Activated T-helper 1 cell treated with anti-CD3 and anti-CD28 coated beads, Interleukin-12 subunit alpha, Interleukin-12 subunit beta, Interleukin-2, Interleukin-4 antibody, amounts not matched to agents 30 ng/mL and 10 ng/mL and 1 ng/mL, durations not matched to agents 14 hours and 24 hours and 36 hours (primary cell): Measurements from ENCODE around the gene TMED4. TPM values are rescaled to one million over a fixed set of nuclear protein-coding genes. Genes with fewer than 3 reads are reported as not detected.

Experiments used
- DNase-seq: peaks from one replicate; pipeline ENCODE4 v3.0.0; 2021; ENCODE audit warnings: low spot score
- H3K27ac Mint-ChIP-seq: one replicate; pipeline ENCODE4 v1.8.0; 2021; ENCODE audit warnings: mild to moderate bottlenecking, mixed read lengths
- H3K27me3 Mint-ChIP-seq: one replicate; pipeline ENCODE4 v1.8.0; 2022; ENCODE audit warnings: mild to moderate bottlenecking, moderate library complexity, mixed read lengths; ENCODE audit not compliant: insufficient read depth
- H3K36me3 Mint-ChIP-seq: one replicate; pipeline ENCODE4 v1.8.0; 2021; ENCODE audit warnings: low read depth, mixed read lengths
- H3K4me1 Mint-ChIP-seq: one replicate; pipeline ENCODE4 v1.8.0; 2021; ENCODE audit warnings: low read depth, mixed read lengths
- H3K4me3 Mint-ChIP-seq: one replicate; pipeline ENCODE4 v1.8.0; 2021; ENCODE audit warnings: mild to moderate bottlenecking, moderate library complexity, mixed read lengths
- H3K9me3 Mint-ChIP-seq: one replicate; pipeline ENCODE4 v1.8.0; 2021; ENCODE audit warnings: mixed read lengths
- intact Hi-C: fragments of 100-400 bp; cut with micrococcal nuclease; formaldehyde crosslinking; loops from one replicate; pipeline ENCODE4 v1.15.1; 2024
- total RNA-seq: library from RNA; stranded (reverse); gene quantifications from 2 replicates; pipeline ENCODE4 v1.2.3, GENCODE V29; 2022

Gene TMED4
- total RNA-seq, 1 donor from 2014 or later, result 79.6 TPM

GRCh38 chr7:44539669-44540506 lies 42.1 kb downstream of the TMED4 start:
- H3K27me3 Mint-ChIP-seq, result no peaks in the 10 kb centered on the region
- no peaks in the 10 kb centered on the region for H3K4me1 Mint-ChIP-seq
- no peak overlapping the region for H3K27ac Mint-ChIP-seq
- no peaks in the 10 kb centered on the region for H3K36me3 Mint-ChIP-seq
- intact Hi-C loops, result no loop called here
- H3K4me3 Mint-ChIP-seq, result no peak overlapping the region
- H3K9me3 Mint-ChIP-seq, result no peaks in the 10 kb centered on the region
- DNase-seq, result no peak

DNA sequence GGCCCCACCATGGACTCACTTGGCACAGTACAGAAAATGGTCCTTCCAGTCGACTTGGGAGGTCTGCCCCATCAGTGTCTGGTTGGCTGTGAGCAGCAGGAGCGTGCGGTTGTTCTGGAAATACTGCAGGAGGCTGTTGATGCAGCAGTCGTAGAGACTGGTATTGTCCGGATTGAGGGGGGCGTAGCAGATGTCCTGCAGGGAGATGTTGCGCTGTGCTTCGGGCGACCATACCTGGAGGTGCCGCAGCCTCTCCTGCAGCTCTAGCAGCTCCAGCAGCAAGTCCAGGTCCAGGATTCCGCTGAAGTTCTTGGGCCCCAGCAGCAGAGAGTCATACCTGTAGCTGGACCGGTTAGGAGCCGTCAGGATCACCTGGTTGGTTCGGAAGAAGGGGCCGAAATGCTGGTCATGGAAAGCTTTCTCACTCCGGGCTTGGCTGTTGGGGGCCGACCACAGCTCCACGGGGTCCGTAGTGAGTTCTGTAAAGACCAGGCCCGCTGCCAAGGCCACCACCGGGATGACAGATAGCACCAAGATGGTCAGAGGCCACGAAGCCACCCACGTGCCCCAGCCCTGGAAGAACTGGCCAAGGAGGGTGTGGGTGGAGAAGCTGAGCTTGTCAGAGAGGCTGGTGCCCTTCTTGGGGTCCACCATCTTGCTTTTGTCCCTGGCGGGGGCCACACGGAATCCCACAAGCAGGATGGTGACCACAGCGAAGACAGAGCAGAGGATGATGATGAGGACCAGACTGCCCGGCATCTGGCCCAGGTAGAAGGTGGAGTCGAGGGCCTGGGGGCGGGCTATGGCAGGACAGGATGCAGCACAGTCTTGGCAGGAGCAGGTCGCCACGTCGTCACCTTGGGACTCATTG lies 43.0 kb downstream of the TMED4 start:
- intact Hi-C loops, result no loop called here
- no peak overlapping the region for H3K27ac Mint-ChIP-seq

GRCh38 chr7:44538093-44538797 lies 43.8 kb downstream of the TMED4 start:
- Mint-ChIP-seq H3K27me3 (no peaks in the 10 kb centered on the region), H3K9me3 (no peaks in the 10 kb centered on the region), H3K36me3 (no peaks in the 10 kb centered on the region), H3K4me1 (no peaks in the 10 kb centered on the region), H3K4me3 (no peak overlapping the region), H3K27ac (no peak overlapping the region)
- DNase-seq, result no peak
- intact Hi-C loops, result no loop called here

More for the DNA sequence above, 43.0 kb downstream of the TMED4 start:
- Mint-ChIP-seq H3K27me3 (no peaks in the 10 kb centered on the region), H3K9me3 (no peaks in the 10 kb centered on the region), H3K4me1 (no peaks in the 10 kb centered on the region), H3K36me3 (no peaks in the 10 kb centered on the region), H3K4me3 (no peak overlapping the region)
- DNase-seq, result no peak

- H3K9me3 Mint-ChIP-seq, result no peaks in the 10 kb centered on the region
- no peaks in the 10 kb centered on the region for H3K27me3 Mint-ChIP-seq
- no peaks in the 10 kb centered on the region for H3K36me3 Mint-ChIP-seq
- no peak overlapping the region for H3K27ac Mint-ChIP-seq
- no peak overlapping the region for H3K4me3 Mint-ChIP-seq
- no peaks in the 10 kb centered on the region for H3K4me1 Mint-ChIP-seq
- no peak for DNase-seq
- intact Hi-C loops, result no loop called here
Observed at GRCh38 chr7:44537442-44537841, 44.6 kb downstream of the TMED4 start.

- Mint-ChIP-seq H3K27ac (no peak overlapping the region), H3K36me3 (no peaks in the 10 kb centered on the region), H3K9me3 (no peaks in the 10 kb centered on the region), H3K4me3 (no peak overlapping the region), H3K27me3 (no peaks in the 10 kb centered on the region), H3K4me1 (no peaks in the 10 kb centered on the region)
- DNase-seq, result no peak
- intact Hi-C loops, result no loop called here
Observed at GRCh38 chr7:44536090-44536489, 45.9 kb downstream of the TMED4 start.

GRCh38 chr7:44535348-44536064 lies 46.5 kb downstream of the TMED4 start:
- no peaks in the 10 kb centered on the region for H3K27me3 Mint-ChIP-seq
- H3K9me3 Mint-ChIP-seq, result no peaks in the 10 kb centered on the region
- no peak overlapping the region for H3K27ac Mint-ChIP-seq
- no peaks in the 10 kb centered on the region for H3K4me1 Mint-ChIP-seq
- intact Hi-C loops, result no loop called here
- no peak for DNase-seq
- H3K36me3 Mint-ChIP-seq, result no peaks in the 10 kb centered on the region
- no peak overlapping the region for H3K4me3 Mint-ChIP-seq

- no peaks in the 10 kb centered on the region for H3K4me1 Mint-ChIP-seq
- H3K4me3 Mint-ChIP-seq, result no peak overlapping the region
- no peaks in the 10 kb centered on the region for H3K9me3 Mint-ChIP-seq
- H3K27ac Mint-ChIP-seq, result no peak overlapping the region
- DNase-seq, result peak; percentile 28
- no peaks in the 10 kb centered on the region for H3K27me3 Mint-ChIP-seq
- intact Hi-C loops, result no loop called here
- no peaks in the 10 kb centered on the region for H3K36me3 Mint-ChIP-seq
Observed at GRCh38 chr7:44534501-44534900, 47.5 kb downstream of the TMED4 start.

GRCh38 chr7:44534087-44534486 lies 47.9 kb downstream of the TMED4 start:
- H3K9me3 Mint-ChIP-seq, result no peaks in the 10 kb centered on the region

DNA sequence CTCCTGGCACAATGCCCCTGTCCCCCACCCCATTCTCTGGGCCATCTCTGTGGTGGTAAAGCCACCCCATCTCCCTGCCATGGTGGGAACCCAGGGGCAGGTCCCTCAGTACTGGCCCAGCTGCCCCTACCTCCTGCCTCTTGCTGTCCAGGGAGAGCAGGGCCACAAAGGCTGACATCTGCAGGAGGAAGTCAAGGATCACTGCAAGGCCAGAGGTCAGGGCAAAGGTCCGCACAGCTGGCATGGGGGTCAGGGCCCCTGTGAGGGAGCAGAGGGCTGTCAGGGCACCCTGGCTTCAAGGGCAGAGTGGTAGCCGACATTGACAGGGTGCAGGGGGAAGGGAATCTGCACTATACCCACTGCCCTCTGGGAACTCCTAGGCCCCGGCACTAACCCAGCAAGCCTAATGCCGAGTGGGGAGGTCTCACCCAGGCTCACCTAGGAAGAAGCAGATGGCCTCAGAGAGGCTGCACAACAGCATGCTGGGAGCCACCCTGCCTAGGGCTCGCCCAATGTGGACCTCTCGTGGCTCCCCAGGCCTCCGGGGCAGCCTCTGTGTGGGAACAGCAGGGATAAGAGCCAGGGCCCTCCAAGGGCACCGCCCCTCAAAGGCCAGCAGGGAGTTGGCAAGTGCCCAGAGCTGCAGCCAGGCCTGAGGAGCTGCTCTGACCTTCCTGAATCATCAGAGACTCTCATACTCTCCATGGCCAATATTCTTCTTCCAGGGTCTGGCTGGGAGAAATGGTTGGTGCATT lies 48.6 kb downstream of the TMED4 start:
- no peak overlapping the region for H3K4me3 Mint-ChIP-seq
- no peaks in the 10 kb centered on the region for H3K36me3 Mint-ChIP-seq
- intact Hi-C loops, result no loop called here
- H3K4me1 Mint-ChIP-seq, result no peaks in the 10 kb centered on the region
- no peaks in the 10 kb centered on the region for H3K27me3 Mint-ChIP-seq
- DNase-seq, result no peak
- no peaks in the 10 kb centered on the region for H3K9me3 Mint-ChIP-seq
- H3K27ac Mint-ChIP-seq, result no peak overlapping the region

More at GRCh38 chr7:44534087-44534486, 47.9 kb downstream of the TMED4 start:
- H3K4me1 Mint-ChIP-seq, result no peaks in the 10 kb centered on the region
- intact Hi-C loops, result no loop called here
- H3K27ac Mint-ChIP-seq, result no peak overlapping the region
- DNase-seq, result no peak
- no peaks in the 10 kb centered on the region for H3K27me3 Mint-ChIP-seq
- no peak overlapping the region for H3K4me3 Mint-ChIP-seq
- no peaks in the 10 kb centered on the region for H3K36me3 Mint-ChIP-seq

DNA sequence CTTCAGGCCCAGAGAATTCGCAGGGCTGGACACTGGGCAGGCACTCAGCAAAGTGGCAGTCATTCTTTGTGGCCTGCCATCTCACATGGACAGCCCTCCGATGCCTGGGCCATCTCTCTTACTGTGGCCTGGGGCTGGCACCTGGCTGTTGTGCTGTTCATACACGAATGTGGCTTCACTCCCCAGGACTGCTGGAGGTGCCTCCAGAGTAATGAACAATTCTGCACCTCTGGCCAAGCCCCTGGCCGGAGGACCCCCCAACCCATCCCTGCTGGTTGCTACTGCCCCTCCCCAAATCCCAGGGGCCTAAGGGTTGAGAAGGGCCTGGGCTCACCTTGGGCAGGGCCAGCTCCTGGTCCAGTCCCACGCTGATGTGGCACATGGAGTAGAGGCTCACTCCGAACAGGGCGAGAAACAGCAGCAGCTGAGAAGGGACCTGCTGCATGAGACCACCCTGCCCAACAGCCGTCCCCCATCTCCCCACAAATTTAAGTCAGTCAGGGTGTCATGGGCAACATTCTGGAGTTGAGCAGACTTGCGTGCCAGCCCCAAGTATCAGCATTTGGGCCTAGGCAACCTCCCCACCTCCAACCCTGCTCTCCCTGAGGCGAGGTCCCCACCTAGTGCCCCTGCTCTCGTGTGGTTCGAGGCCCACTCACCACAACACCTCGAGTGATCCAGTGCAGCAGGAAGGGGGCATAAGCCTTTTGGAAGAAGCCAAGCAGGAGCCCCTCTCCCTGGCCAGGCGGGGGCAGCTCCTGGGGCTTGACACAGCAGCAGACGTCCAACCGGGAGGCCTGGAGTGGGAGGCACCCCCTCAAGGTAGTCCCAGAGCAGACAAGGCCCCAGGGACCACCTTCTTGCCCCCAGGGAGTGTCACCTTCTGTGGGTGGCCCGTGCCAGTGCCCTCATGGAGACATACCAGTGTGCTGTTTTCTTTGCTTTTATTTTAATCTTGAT lies 50.3 kb downstream of the TMED4 start:
- DNase-seq, result no peak
- H3K4me3 Mint-ChIP-seq, result no peak overlapping the region
- H3K9me3 Mint-ChIP-seq, result no peaks in the 10 kb centered on the region
- no peaks in the 10 kb centered on the region for H3K36me3 Mint-ChIP-seq
- no peaks in the 10 kb centered on the region for H3K4me1 Mint-ChIP-seq
- H3K27ac Mint-ChIP-seq, result no peak overlapping the region
- intact Hi-C loops, result no loop called here
- H3K27me3 Mint-ChIP-seq, result no peaks in the 10 kb centered on the region

DNA sequence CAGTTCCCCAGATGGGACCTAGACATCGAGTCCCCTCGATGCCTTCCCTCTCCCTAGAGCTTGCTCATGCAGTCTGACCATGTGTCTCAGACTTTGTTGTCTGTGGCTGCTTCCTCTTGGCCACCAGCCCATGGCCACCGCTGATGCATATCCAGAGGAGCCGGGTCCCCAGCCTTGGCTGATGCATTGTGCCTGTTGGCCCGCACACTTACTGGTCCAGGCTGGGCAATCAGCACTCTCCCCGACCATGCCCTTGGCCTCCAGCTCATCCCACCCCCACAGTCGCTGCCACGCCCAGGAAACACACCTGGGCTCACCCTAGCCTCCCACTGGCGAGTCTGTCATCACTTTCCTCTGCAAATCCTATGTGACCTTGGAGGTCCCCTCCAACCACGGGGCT lies 51.0 kb downstream of the TMED4 start:
- Mint-ChIP-seq H3K27ac (no peak overlapping the region), H3K4me1 (no peaks in the 10 kb centered on the region), H3K27me3 (no peaks in the 10 kb centered on the region), H3K36me3 (no peaks in the 10 kb centered on the region), H3K9me3 (no peaks in the 10 kb centered on the region), H3K4me3 (no peak overlapping the region)
- intact Hi-C loops, result no loop called here
- no peak for DNase-seq
